GM19035 (cell line): ENCODE measurements around the gene WWOX.

Experiments used
- ATAC-seq: cut with Tn5 transposase; IDR thresholded peaks from one replicate; pipeline ENCODE4 v1.9.1; 2021; ENCODE audit not compliant: unreplicated experiment

The WWOX gene

GRCh38 chr16:78140818-78141466 lies 41.5 kb downstream of the WWOX start:
- no peak for ATAC-seq

- ATAC-seq = no peak
These were observed 43.3 kb downstream of the WWOX start for GRCh38 chr16:78142788-78143187.

- no peak for ATAC-seq
These were observed 47.4 kb downstream of the WWOX start for GRCh38 chr16:78146807-78147206.

- no peak for ATAC-seq
These were observed 48.5 kb downstream of the WWOX start for GRCh38 chr16:78147911-78148401.

GRCh38 chr16:78150233-78150632 lies 50.8 kb downstream of the WWOX start:
- no peak for ATAC-seq

GRCh38 chr16:78154729-78155461 lies 55.4 kb downstream of the WWOX start:
- ATAC-seq = no peak

- ATAC-seq = no peak
These were observed 56.4 kb downstream of the WWOX start for GRCh38 chr16:78155791-78156345.

GRCh38 chr16:78161023-78161729 lies 61.7 kb downstream of the WWOX start:
- no peak for ATAC-seq

GRCh38 chr16:78163772-78164670 lies 64.6 kb downstream of the WWOX start:
- no peak for ATAC-seq

GRCh38 chr16:78170494-78170933 lies 71.1 kb downstream of the WWOX start:
- no peak for ATAC-seq

GRCh38 chr16:78175287-78175686 lies 75.8 kb downstream of the WWOX start:
- ATAC-seq = no peak

GRCh38 chr16:78176435-78176834 lies 77.0 kb downstream of the WWOX start:
- ATAC-seq = no peak

- ATAC-seq = no peak
These were observed 77.8 kb downstream of the WWOX start for GRCh38 chr16:78177218-78177617.

- no peak for ATAC-seq
These were observed 78.5 kb downstream of the WWOX start for GRCh38 chr16:78177987-78178386.

- no peak for ATAC-seq
These were observed 80.2 kb downstream of the WWOX start for GRCh38 chr16:78179666-78180065.

GRCh38 chr16:78180349-78180748 lies 80.9 kb downstream of the WWOX start:
- no peak for ATAC-seq

GRCh38 chr16:78183437-78184237 lies 84.2 kb downstream of the WWOX start:
- no peak for ATAC-seq

- no peak for ATAC-seq
These were observed 85.1 kb downstream of the WWOX start for GRCh38 chr16:78184238-78185183.

- no peak for ATAC-seq
These were observed 89.7 kb downstream of the WWOX start for GRCh38 chr16:78189121-78189520.
